B cell (primary cell): ENCODE data around the gene TRAPPC8. TPM values are rescaled to one million over a fixed set of nuclear protein-coding genes. Genes with fewer than 3 reads are reported as not detected.

ENCODE experiments used
- ATAC-seq: fragments of 200-7000 bp; cut with Tn5 transposase; one replicate; pipeline ENCODE4 v1.10.0; 2021; ENCODE audit warnings: low read depth, mild to moderate bottlenecking, moderate number of reproducible peaks, moderate library complexity
- CTCF ChIA-PET: fragments of 350-600 bp; sonication (Branson Sonifier 250); formaldehyde crosslinking; loops from one replicate; lab custom pipeline; 2021; ENCODE audit warnings: antibody characterized with exemption, inconsistent platforms; lab: Charles Lee
- POLR2A ChIA-PET: fragments of 350-600 bp; sonication (Branson Sonifier 250); formaldehyde crosslinking; loops from one replicate; lab custom pipeline; 2021; ENCODE audit warnings: antibody characterized with exemption; lab: Charles Lee
- DNase-seq: peaks from one replicate; pipeline ENCODE4 v3.0.0; 2013
- H2AFZ ChIP-seq: 2 replicates; pipeline ENCODE4 v1.6.1; 2012; ENCODE audit warnings: mild to moderate bottlenecking, low read depth, low read length; ENCODE audit not compliant: insufficient read depth, poor library complexity, severe bottlenecking
- H3K27ac ChIP-seq, 2 donors: 1 replicate in 1 of 2; 2 replicates in 1 of 2; pipeline ENCODE4 v1.5.1; 2012 to 2013; ENCODE audit warnings: low read length in 2 of 2, mild to moderate bottlenecking in 2 of 2, moderate library complexity in 1 of 2
- H3K27me3 ChIP-seq, 4 experiments: fragments of 200-600 bp in 1 of 4; sonication (generic) in 1 of 4; replicated peaks in 1 of 4; 1 replicate in 2 of 4; 2 replicates in 2 of 4; pipeline versions ENCODE4 v1.6.1 to v1.7.0; 2013 to 2016; ENCODE audit warnings: low read length in 3 of 4, mild to moderate bottlenecking in 2 of 4, mixed read lengths in 1 of 4, moderate library complexity in 1 of 4; ENCODE audit not compliant: insufficient read depth in 4 of 4, control insufficient read depth in 3 of 4; ENCODE audit errors: control extremely low read depth in 1 of 4
- H3K36me3 ChIP-seq, 2 experiments: replicated peaks in 1 of 2; 1 replicate in 1 of 2; 2 replicates in 1 of 2; pipeline versions ENCODE4 v1.6.1 to v1.7.1; 2013; ENCODE audit warnings: low read length in 1 of 2; ENCODE audit not compliant: insufficient read depth in 2 of 2, control insufficient read depth in 1 of 2; ENCODE audit errors: control extremely low read depth in 1 of 2, extremely low read depth in 1 of 2
- H3K4me1 ChIP-seq, 2 donors: fragments of 200-600 bp in 1 of 2; sonication (generic) in 1 of 2; 1 replicate in 1 of 2; 2 replicates in 1 of 2; pipeline versions ENCODE4 v1.5.1 to v1.6.1; 2013 to 2017; ENCODE audit warnings: low read length in 2 of 2; ENCODE audit not compliant: control insufficient read depth in 2 of 2, insufficient read depth in 2 of 2
- H3K4me2 ChIP-seq: replicated peaks from 2 replicates; pipeline ENCODE3; 2012; ENCODE audit warnings: mild to moderate bottlenecking, low read depth, low read length; ENCODE audit not compliant: poor library complexity, severe bottlenecking
- H3K4me3 ChIP-seq, 5 experiments: fragments of 200-600 bp in 1 of 5; sonication (generic) in 1 of 5; 1 replicate in 3 of 5; 2 replicates in 2 of 5; pipeline versions ENCODE4 v1.5.1 to v1.7.0; 2011 to 2016; ENCODE audit warnings: low read length in 4 of 5, mild to moderate bottlenecking in 4 of 5, low read depth in 2 of 5, control low read depth in 1 of 5, moderate library complexity in 1 of 5; ENCODE audit not compliant: insufficient read depth in 1 of 5; ENCODE audit errors: control extremely low read depth in 1 of 5, extremely low read depth in 1 of 5
- H3K79me2 ChIP-seq: fragments of 200-600 bp; sonication (generic); one replicate; pipeline ENCODE4 v1.6.0; 2016; ENCODE audit warnings: low read length; ENCODE audit not compliant: control insufficient read depth, insufficient read depth
- H3K9ac ChIP-seq: fragments of 200-600 bp; sonication (generic); 2 replicates; pipeline ENCODE4 v1.6.1; 2017; ENCODE audit warnings: mild to moderate bottlenecking, low read length, moderate library complexity
- H3K9me3 ChIP-seq, 3 donors: one replicate each; pipeline versions ENCODE4 v1.6.1 to v1.7.1; 2013; ENCODE audit warnings: low read length in 2 of 3; ENCODE audit not compliant: control insufficient read depth in 2 of 3, insufficient read depth in 1 of 3; ENCODE audit errors: control extremely low read depth in 1 of 3
- H4K20me1 ChIP-seq: 2 replicates; pipeline ENCODE4 v1.6.0; 2012; ENCODE audit warnings: mild to moderate bottlenecking, low read length; ENCODE audit not compliant: insufficient read depth, control insufficient read depth, poor library complexity, severe bottlenecking
- H3K27ac Mint-ChIP-seq: one replicate; pipeline ENCODE4 v1.8.0; 2021; ENCODE audit warnings: mixed read lengths
- H3K27me3 Mint-ChIP-seq: one replicate; pipeline ENCODE4 v1.8.0; 2021; ENCODE audit warnings: mixed read lengths
- H3K4me1 Mint-ChIP-seq: one replicate; pipeline ENCODE4 v1.8.0; 2021; ENCODE audit warnings: mixed read lengths
- H3K4me3 Mint-ChIP-seq: one replicate; pipeline ENCODE4 v1.8.0; 2021; ENCODE audit warnings: mixed read lengths
- H3K9me3 Mint-ChIP-seq: one replicate; pipeline ENCODE4 v1.8.0; 2022; ENCODE audit warnings: mixed read lengths; ENCODE audit not compliant: insufficient read depth
- EZH2 ChIP-seq: IDR thresholded peaks from 2 replicates; pipeline ENCODE4 v1.6.1; 2012; ENCODE audit warnings: borderline replicate concordance, low read depth, mild to moderate bottlenecking, moderate library complexity, low read length; ENCODE audit not compliant: insufficient read depth, poor library complexity, severe bottlenecking
- WGBS: methylation state at CpG from one replicate; pipeline ENCODE4 v1.1.5; 2013; ENCODE audit warnings: missing lambda C conversion rate; ENCODE audit not compliant: insufficient coverage; 5-methylcytosine and 5-hydroxymethylcytosine counted together
- intact Hi-C: fragments of 100-400 bp; cut with micrococcal nuclease; formaldehyde crosslinking; loops from one replicate; pipeline ENCODE4 v1.10.0; 2022
- polyA plus RNA-seq: library from polyadenylated mRNA; depleted of rRNA; stranded (reverse); fragments of >200 nt; gene quantifications from 2 replicates; pipeline ENCODE4 v1.2.3, GENCODE V29; 2012
- total RNA-seq, 2 donors: library from RNA; stranded (reverse); fragments of 120-200 nt in 1 of 2; gene quantifications; 1 replicate in 1 of 2; 2 replicates in 1 of 2; pipeline versions ENCODE4 v1.2.3 to v1.2.4, GENCODE V29; 2013 to 2022
- TF ChIP-seq, protein P1 (sequence below): fragments of 200-600 bp; IDR thresholded peaks from one replicate; pipeline ENCODE4 v1.8.0; 2022; ENCODE audit warnings: antibody characterized with exemption, mild to moderate bottlenecking

TRAPPC8 gene
- total and polyA plus RNA-seq, 2 donors (not counting 1 experiment from before 2014, with no cell fraction given) = 53.6 to 95.5 TPM

DNA sequence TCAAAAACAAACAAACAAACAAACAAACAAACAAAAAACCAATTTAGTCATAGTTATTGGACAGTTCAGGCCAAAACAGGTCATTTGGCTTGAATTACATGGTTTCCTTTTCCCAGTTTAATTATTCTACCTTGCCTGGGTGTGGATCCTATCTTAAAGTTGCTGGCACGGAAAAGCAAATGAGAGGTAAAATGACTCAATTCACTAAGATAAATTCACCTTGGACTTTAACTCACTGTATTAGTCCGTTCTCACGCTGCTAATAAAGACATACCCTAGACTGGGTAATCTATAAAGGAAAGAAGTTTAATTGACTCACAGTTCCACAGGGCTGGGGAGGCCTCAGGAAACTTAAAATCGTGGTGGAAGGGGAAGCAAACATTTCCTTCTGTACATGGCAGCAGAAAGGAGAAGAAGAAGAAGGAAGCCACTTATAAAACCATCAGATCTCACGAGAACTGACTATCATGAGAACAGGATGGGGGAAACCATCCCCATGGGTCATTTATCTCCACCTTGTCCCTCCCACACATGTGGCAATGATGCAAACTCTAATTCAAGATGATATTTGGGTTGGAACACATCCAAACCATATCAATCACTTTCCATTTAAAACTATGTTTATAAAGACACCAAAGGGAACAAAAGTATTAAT, 22.5 kb upstream of the TRAPPC8 start:
- H4K20me1 ChIP-seq = no peaks in the 10 kb centered on the region
- H3K79me2 ChIP-seq = no peaks in the 10 kb centered on the region
- H3K27ac Mint-ChIP-seq = no peak overlapping the region
- H2AFZ ChIP-seq = no peak overlapping the region
- H3K9me3 Mint-ChIP-seq = no peaks in the 10 kb centered on the region
- H3K36me3 ChIP-seq = no peaks in the 10 kb centered on the region
- intact Hi-C loops = no loop called here
- H3K27ac ChIP-seq = no peak overlapping the region
- TF ChIP-seq, protein P1, sequence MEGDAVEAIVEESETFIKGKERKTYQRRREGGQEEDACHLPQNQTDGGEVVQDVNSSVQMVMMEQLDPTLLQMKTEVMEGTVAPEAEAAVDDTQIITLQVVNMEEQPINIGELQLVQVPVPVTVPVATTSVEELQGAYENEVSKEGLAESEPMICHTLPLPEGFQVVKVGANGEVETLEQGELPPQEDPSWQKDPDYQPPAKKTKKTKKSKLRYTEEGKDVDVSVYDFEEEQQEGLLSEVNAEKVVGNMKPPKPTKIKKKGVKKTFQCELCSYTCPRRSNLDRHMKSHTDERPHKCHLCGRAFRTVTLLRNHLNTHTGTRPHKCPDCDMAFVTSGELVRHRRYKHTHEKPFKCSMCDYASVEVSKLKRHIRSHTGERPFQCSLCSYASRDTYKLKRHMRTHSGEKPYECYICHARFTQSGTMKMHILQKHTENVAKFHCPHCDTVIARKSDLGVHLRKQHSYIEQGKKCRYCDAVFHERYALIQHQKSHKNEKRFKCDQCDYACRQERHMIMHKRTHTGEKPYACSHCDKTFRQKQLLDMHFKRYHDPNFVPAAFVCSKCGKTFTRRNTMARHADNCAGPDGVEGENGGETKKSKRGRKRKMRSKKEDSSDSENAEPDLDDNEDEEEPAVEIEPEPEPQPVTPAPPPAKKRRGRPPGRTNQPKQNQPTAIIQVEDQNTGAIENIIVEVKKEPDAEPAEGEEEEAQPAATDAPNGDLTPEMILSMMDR = no peak
- TF ChIP-seq EZH2 = no peak
- WGBS = no CpG with 5 or more reads among the region's 5 CpGs
- no peaks in the 10 kb centered on the region for H3K27me3 ChIP-seq
- no peak overlapping the region for H3K4me2 ChIP-seq
- CTCF ChIA-PET = interaction anchor here (1.6 kb wide), 1 partner anchor 145 kb away, joined by 4 read pairs; no protein-coding TSS in a partner anchor
- no peaks in the 10 kb centered on the region for H3K4me1 ChIP-seq
- no peaks in the 10 kb centered on the region for H3K4me1 Mint-ChIP-seq
- POLR2A ChIA-PET = no interaction called here
- ATAC-seq = no peak
- no peak overlapping the region for H3K9ac ChIP-seq
- H3K4me3 ChIP-seq = no peak overlapping the region
- no peak for DNase-seq
- no peak overlapping the region for H3K4me3 Mint-ChIP-seq
- H3K9me3 ChIP-seq = no peaks in the 10 kb centered on the region
- no peaks in the 10 kb centered on the region for H3K27me3 Mint-ChIP-seq

DNA sequence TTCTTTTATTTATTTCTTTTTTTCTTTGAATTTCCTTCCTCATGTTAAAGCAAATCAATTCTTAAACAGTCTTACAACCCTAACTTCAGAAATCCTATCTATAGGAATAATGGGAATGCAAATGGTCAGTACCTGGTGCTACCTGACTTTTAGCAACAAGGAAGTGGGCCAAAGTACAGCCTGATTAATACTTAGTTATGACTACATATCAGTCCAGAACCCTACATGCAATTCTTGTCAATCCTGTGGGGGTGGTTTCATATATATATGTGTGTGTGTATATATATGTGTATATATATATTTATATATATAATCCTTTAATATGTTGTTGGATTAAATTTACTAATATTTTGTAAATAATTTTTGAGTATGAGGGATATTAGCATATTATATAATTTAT, 14.8 kb upstream of the TRAPPC8 start:
- H3K36me3 ChIP-seq = no peaks in the 10 kb centered on the region
- no peak for ATAC-seq

More for the DNA sequence above, 14.8 kb upstream of the TRAPPC8 start:
- Histone ChIP-seq H3K27me3 (no peaks in the 10 kb centered on the region), H3K4me1 (no peaks in the 10 kb centered on the region), H3K9ac (no peak overlapping the region), H3K9me3 (no peaks in the 10 kb centered on the region), H3K4me3 (no peak overlapping the region), H3K27ac (no peak overlapping the region), H2AFZ (no peak overlapping the region), H4K20me1 (no peaks in the 10 kb centered on the region), H3K4me2 (no peak overlapping the region), H3K79me2 (no peaks in the 10 kb centered on the region)
- POLR2A ChIA-PET = no interaction called here
- no peak overlapping the region for H3K27ac Mint-ChIP-seq
- intact Hi-C loops = loop anchor here (1.0 to 10.0 kb wide), 5 partner anchors 14 to 401 kb away; partner anchors contain the start of gene TRAPPC8
- H3K4me1 Mint-ChIP-seq = peaks cover 2% of the 10 kb centered on the region
- TF ChIP-seq EZH2 = no peak
- TF ChIP-seq, protein P1 = no peak
- no peaks in the 10 kb centered on the region for H3K27me3 Mint-ChIP-seq
- no peak overlapping the region for H3K4me3 Mint-ChIP-seq
- CTCF ChIA-PET = interaction anchor here (5.0 kb wide), 1 partner anchor 15 kb away, joined by 24 read pairs; the partner anchor contains the start of gene TRAPPC8
- no peaks in the 10 kb centered on the region for H3K9me3 Mint-ChIP-seq
- no peak for DNase-seq
